ENCODE results near the gene EMX1. TPM values are rescaled to one million over a fixed set of nuclear protein-coding genes. Genes with fewer than 3 reads are reported as not detected.

Gene EMX1
- polyA plus RNA-seq, 1 donor = 0.22 TPM

DNA sequence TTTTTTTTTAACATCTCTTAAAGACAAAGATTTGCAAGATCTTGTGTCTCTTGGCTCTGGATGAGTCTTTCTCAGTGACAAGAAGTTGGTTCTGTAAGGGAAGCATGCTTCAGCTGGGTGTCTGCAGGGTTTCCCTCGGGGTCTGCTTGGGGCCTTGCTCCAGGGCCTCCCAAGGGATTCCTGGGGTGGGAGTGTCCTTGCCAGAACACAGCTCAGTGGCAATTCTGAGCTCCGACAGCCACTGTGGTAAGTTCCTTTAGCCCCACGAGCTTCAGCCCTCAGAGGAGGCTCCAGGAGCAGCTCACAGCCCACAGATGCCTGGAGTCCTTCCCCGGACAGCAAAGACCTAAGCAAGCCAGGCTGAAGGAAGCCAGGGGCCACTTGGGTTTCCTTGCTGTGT, 52.4 kb downstream of the EMX1 start:
- Histone ChIP-seq H3K36me3 (ENCODE audit: control insufficient read depth, insufficient read depth, low read length) (peaks cover 4% of the 10 kb centered on the region), H3K27me3 (ENCODE audit: control insufficient read depth, insufficient read depth, low read length) (no peaks in the 10 kb centered on the region)
- no CpG with 5 or more reads among the region's 4 CpGs for WGBS (ENCODE audit: insufficient coverage, low lambda C conversion rate)

DNA sequence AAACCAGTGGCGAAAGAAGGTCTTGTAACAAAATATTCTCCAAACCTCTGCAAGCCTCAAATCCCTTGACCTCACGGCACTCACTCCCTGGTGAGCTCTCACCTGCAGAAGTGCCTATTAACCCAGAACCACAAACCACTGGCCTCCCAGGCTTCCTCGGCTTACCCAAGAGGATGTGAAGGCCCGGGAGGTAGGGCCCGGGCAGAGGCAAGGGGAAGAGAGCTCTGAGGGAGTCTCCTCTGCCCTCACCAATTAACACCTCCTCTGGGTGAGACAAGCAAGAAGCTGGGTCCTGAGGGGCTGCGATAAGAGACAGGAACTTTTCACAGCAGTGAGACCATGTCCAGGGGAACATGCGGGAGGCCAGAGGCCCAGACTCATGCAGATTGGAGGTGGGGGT, 53.7 kb downstream of the EMX1 start:
- no peaks in the 10 kb centered on the region for H3K4me1 ChIP-seq (ENCODE audit: control insufficient read depth, insufficient read depth, low read length)
- no peaks in the 10 kb centered on the region for H3K27me3 ChIP-seq (ENCODE audit: control insufficient read depth, insufficient read depth, low read length)
- H3K4me3 ChIP-seq (ENCODE audit: low read length) = no peak overlapping the region
- H3K27ac ChIP-seq (ENCODE audit: low read length) = no peak overlapping the region
- H3K36me3 ChIP-seq (ENCODE audit: control insufficient read depth, insufficient read depth, low read length) = peaks cover 4% of the 10 kb centered on the region
- no CpG with 5 or more reads among the region's 7 CpGs for WGBS (ENCODE audit: insufficient coverage, low lambda C conversion rate)
- H3K9me3 ChIP-seq (ENCODE audit: control insufficient read depth, low read depth, low read length) = peaks cover 2% of the 10 kb centered on the region
- no peak for DNase-seq

More for the DNA sequence above, 52.4 kb downstream of the EMX1 start:
- no peak for DNase-seq
- Histone ChIP-seq H3K4me1 (ENCODE audit: control insufficient read depth, insufficient read depth, low read length) (no peaks in the 10 kb centered on the region), H3K9me3 (ENCODE audit: control insufficient read depth, low read depth, low read length) (peaks cover 2% of the 10 kb centered on the region), H3K27ac (ENCODE audit: low read length) (no peak overlapping the region), H3K4me3 (ENCODE audit: low read length) (no peak overlapping the region)

GRCh38 chr2:72972352-72973136, 55.2 kb downstream of the EMX1 start:
- WGBS (ENCODE audit: insufficient coverage, low lambda C conversion rate) = no CpG with 5 or more reads among the region's 12 CpGs
- Histone ChIP-seq H3K9me3 (ENCODE audit: control insufficient read depth, low read depth, low read length) (peaks cover 2% of the 10 kb centered on the region), H3K27me3 (ENCODE audit: control insufficient read depth, insufficient read depth, low read length) (no peaks in the 10 kb centered on the region), H3K4me3 (ENCODE audit: low read length) (no peak overlapping the region), H3K27ac (ENCODE audit: low read length) (no peak overlapping the region), H3K4me1 (ENCODE audit: control insufficient read depth, insufficient read depth, low read length) (no peaks in the 10 kb centered on the region), H3K36me3 (ENCODE audit: control insufficient read depth, insufficient read depth, low read length) (no peaks in the 10 kb centered on the region)
- no peak for DNase-seq

GRCh38 chr2:72973137-72973535, 55.8 kb downstream of the EMX1 start:
- H3K27ac ChIP-seq (ENCODE audit: low read length) = no peak overlapping the region
- no peaks in the 10 kb centered on the region for H3K4me1 ChIP-seq (ENCODE audit: control insufficient read depth, insufficient read depth, low read length)
- 100% methylated on average over 1 of the region's 8 CpGs for WGBS (ENCODE audit: insufficient coverage, low lambda C conversion rate)
- DNase-seq = no peak
- H3K9me3 ChIP-seq (ENCODE audit: control insufficient read depth, low read depth, low read length) = peaks cover 2% of the 10 kb centered on the region
- H3K4me3 ChIP-seq (ENCODE audit: low read length) = no peak overlapping the region
- H3K27me3 ChIP-seq (ENCODE audit: control insufficient read depth, insufficient read depth, low read length) = no peaks in the 10 kb centered on the region
- no peaks in the 10 kb centered on the region for H3K36me3 ChIP-seq (ENCODE audit: control insufficient read depth, insufficient read depth, low read length)

GRCh38 chr2:72973566-72974435, 56.5 kb downstream of the EMX1 start:
- no peak overlapping the region for H3K4me3 ChIP-seq (ENCODE audit: low read length)
- H3K4me1 ChIP-seq (ENCODE audit: control insufficient read depth, insufficient read depth, low read length) = no peaks in the 10 kb centered on the region
- no peak overlapping the region for H3K27ac ChIP-seq (ENCODE audit: low read length)
- H3K9me3 ChIP-seq (ENCODE audit: control insufficient read depth, low read depth, low read length) = peaks cover 2% of the 10 kb centered on the region
- no peaks in the 10 kb centered on the region for H3K36me3 ChIP-seq (ENCODE audit: control insufficient read depth, insufficient read depth, low read length)
- peak; percentile 30 to 39 for DNase-seq
- H3K27me3 ChIP-seq (ENCODE audit: control insufficient read depth, insufficient read depth, low read length) = no peaks in the 10 kb centered on the region
- no CpG with 5 or more reads among the region's 12 CpGs for WGBS (ENCODE audit: insufficient coverage, low lambda C conversion rate)

- no peak for DNase-seq
- no peaks in the 10 kb centered on the region for H3K4me1 ChIP-seq (ENCODE audit: control insufficient read depth, insufficient read depth, low read length)
- H3K9me3 ChIP-seq (ENCODE audit: control insufficient read depth, low read depth, low read length) = peaks cover 2% of the 10 kb centered on the region
- no CpG with 5 or more reads among the region's 2 CpGs for WGBS (ENCODE audit: insufficient coverage, low lambda C conversion rate)
- no peaks in the 10 kb centered on the region for H3K27me3 ChIP-seq (ENCODE audit: control insufficient read depth, insufficient read depth, low read length)
- no peak overlapping the region for H3K4me3 ChIP-seq (ENCODE audit: low read length)
- no peak overlapping the region for H3K27ac ChIP-seq (ENCODE audit: low read length)
- H3K36me3 ChIP-seq (ENCODE audit: control insufficient read depth, insufficient read depth, low read length) = no peaks in the 10 kb centered on the region
Measured at GRCh38 chr2:72974436-72974754, 57.1 kb downstream of the EMX1 start.

GRCh38 chr2:72975017-72975416, 57.7 kb downstream of the EMX1 start:
- Histone ChIP-seq H3K4me1 (ENCODE audit: control insufficient read depth, insufficient read depth, low read length) (no peaks in the 10 kb centered on the region), H3K9me3 (ENCODE audit: control insufficient read depth, low read depth, low read length) (peaks cover 2% of the 10 kb centered on the region), H3K27ac (ENCODE audit: low read length) (no peak overlapping the region), H3K36me3 (ENCODE audit: control insufficient read depth, insufficient read depth, low read length) (no peaks in the 10 kb centered on the region), H3K4me3 (ENCODE audit: low read length) (no peak overlapping the region), H3K27me3 (ENCODE audit: control insufficient read depth, insufficient read depth, low read length) (no peaks in the 10 kb centered on the region)
- DNase-seq = no peak
- WGBS (ENCODE audit: insufficient coverage, low lambda C conversion rate) = 56% methylated on average over 3 of the region's 3 CpGs

- DNase-seq = no peak
- Histone ChIP-seq H3K4me3 (ENCODE audit: low read length) (no peak overlapping the region), H3K4me1 (ENCODE audit: control insufficient read depth, insufficient read depth, low read length) (peaks cover 7% of the 10 kb centered on the region), H3K27ac (ENCODE audit: low read length) (no peak overlapping the region), H3K9me3 (ENCODE audit: control insufficient read depth, low read depth, low read length) (no peaks in the 10 kb centered on the region), H3K27me3 (ENCODE audit: control insufficient read depth, insufficient read depth, low read length) (no peaks in the 10 kb centered on the region), H3K36me3 (ENCODE audit: control insufficient read depth, insufficient read depth, low read length) (peaks cover 4% of the 10 kb centered on the region)
- 87% methylated on average over 3 of the region's 3 CpGs for WGBS (ENCODE audit: insufficient coverage, low lambda C conversion rate)
Measured at GRCh38 chr2:72979896-72980295, 62.6 kb downstream of the EMX1 start.

GRCh38 chr2:72980535-72981217, 63.4 kb downstream of the EMX1 start:
- no CpG with 5 or more reads among the region's 11 CpGs for WGBS (ENCODE audit: insufficient coverage, low lambda C conversion rate)
- no peak for DNase-seq
- no peak overlapping the region for H3K27ac ChIP-seq (ENCODE audit: low read length)
- peaks cover 8% of the 10 kb centered on the region for H3K36me3 ChIP-seq (ENCODE audit: control insufficient read depth, insufficient read depth, low read length)
- no peak overlapping the region for H3K4me3 ChIP-seq (ENCODE audit: low read length)
- no peaks in the 10 kb centered on the region for H3K27me3 ChIP-seq (ENCODE audit: control insufficient read depth, insufficient read depth, low read length)
- H3K9me3 ChIP-seq (ENCODE audit: control insufficient read depth, low read depth, low read length) = no peaks in the 10 kb centered on the region
- peaks cover 7% of the 10 kb centered on the region for H3K4me1 ChIP-seq (ENCODE audit: control insufficient read depth, insufficient read depth, low read length)

DNA sequence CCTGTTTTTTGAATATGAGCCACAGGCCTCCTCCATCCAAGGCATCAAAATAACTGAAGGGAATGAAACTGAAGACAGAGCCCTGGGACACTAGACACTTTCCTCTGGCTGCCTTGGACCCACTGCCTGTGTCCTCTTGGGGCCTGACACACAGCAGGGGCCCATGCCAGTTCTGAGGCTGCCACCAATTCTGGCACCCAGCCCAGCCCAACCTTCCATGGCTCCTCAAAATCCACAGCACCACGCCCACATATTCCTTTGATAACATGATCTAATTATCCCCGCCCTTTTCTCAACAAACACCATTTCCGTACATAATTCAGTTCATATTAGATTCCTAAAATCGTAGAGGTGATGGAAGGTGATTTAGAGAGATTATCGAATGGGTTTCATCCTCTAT, 64.2 kb downstream of the EMX1 start:
- H3K4me3 ChIP-seq (ENCODE audit: low read length) = no peak overlapping the region
- H3K27me3 ChIP-seq (ENCODE audit: control insufficient read depth, insufficient read depth, low read length) = no peaks in the 10 kb centered on the region
- no peaks in the 10 kb centered on the region for H3K9me3 ChIP-seq (ENCODE audit: control insufficient read depth, low read depth, low read length)
- DNase-seq = no peak
- H3K27ac ChIP-seq (ENCODE audit: low read length) = no peak overlapping the region
- peaks cover 8% of the 10 kb centered on the region for H3K36me3 ChIP-seq (ENCODE audit: control insufficient read depth, insufficient read depth, low read length)
- peaks cover 13% of the 10 kb centered on the region for H3K4me1 ChIP-seq (ENCODE audit: control insufficient read depth, insufficient read depth, low read length)
- WGBS (ENCODE audit: insufficient coverage, low lambda C conversion rate) = no CpG with 5 or more reads among the region's 5 CpGs
